SK-N-MC (cell line): ENCODE measurements around the gene RNF31.

Source experiments
- EZH2 ChIP-seq: fragments of 200-600 bp; sonication (generic); IDR thresholded peaks from one replicate; pipeline ENCODE4 v1.6.1; 2017; ENCODE audit warnings: antibody characterized with exemption
- FOXP2 ChIP-seq: optimal IDR thresholded peaks from 2 replicates; pipeline ENCODE3; 2011; ENCODE audit warnings: mild to moderate bottlenecking, moderate library complexity; ENCODE audit not compliant: insufficient read depth; ENCODE audit errors: extremely low read length, control extremely low read depth
- POLR2AphosphoS5 ChIP-seq: IDR thresholded peaks from 2 replicates; pipeline ENCODE4 v1.6.1; 2012; ENCODE audit warnings: mild to moderate bottlenecking, low read depth, low read length, borderline replicate concordance

- TF ChIP-seq EZH2 = no peak
- TF ChIP-seq POLR2AphosphoS5 = no peak
- no peak for TF ChIP-seq FOXP2
Measured at GRCh38 chr14:24130717-24131548, 16.4 kb upstream of the RNF31 start.
